ENCODE measurements around the gene TMEM61.

The TMEM61 gene

DNA sequence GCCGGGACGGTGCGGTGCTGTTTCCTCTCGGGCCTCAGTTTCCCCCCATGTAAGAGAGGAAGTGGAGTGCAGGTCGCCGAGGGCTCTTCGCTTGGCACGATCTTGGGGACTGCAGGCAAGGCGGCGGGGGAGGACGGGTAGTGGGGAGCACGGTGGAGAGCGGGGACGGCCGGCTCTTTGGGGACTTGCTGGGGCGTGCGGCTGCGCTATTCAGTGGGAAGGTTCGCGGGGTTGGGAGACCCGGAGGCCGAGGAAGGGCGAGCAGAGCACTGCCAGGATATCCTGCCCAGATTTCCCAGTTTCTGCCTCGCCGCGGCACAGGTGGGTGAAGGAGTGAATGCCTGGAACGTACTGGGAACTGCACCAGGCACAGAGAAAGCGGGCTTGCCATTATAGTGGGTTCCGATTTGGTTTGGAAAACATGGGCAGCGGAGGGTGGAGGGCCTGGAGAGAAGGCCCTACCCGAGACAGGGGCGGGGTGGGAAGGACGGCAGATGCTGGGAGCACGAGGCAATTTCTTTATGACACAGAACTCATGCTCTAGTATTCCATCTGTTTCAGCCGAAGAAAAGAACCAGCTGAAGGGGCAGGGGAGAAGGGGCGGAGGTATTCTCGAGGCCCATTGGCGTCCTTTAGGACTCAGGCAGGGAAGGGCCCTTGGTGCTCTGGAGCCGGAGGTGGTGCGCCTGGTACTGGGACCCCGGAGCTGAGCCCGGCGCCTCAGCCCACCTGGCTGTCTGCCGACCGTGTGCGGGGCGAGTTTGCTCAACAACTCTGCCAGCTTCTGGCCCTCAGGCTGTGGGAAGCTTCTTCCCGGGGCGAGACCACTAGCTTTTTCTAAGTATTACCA lies 59.9 kb downstream of the TMEM61 start:
- no peak for DNase-seq

DNA sequence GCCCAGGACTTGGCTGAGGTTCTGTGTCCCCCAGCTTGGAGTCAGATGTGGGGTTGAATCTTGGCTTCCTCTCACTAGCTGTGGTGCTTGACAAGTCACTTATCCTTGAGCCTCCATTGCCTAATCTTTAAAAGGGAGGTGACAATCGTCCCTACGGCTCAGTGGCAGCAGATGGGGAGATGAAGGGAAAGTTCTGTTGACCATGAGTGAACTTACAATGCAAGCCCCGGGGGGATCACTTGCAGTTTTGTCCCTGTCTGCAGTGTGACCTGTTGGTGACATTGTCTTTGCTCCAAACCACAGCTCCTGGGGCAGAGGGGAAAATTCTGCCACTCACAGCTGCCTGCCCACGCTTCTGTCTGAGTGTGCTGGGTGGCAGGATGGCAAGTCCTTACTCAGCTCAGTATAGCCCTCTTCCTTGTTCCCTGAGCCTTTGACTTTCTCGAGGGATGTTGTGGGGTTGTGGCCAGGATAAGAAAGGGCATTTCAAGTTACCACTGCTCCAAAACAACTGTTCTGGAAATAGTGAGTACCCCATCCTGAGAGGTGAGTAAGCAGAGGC lies 60.6 kb downstream of the TMEM61 start:
- DNase-seq = no peak

DNA sequence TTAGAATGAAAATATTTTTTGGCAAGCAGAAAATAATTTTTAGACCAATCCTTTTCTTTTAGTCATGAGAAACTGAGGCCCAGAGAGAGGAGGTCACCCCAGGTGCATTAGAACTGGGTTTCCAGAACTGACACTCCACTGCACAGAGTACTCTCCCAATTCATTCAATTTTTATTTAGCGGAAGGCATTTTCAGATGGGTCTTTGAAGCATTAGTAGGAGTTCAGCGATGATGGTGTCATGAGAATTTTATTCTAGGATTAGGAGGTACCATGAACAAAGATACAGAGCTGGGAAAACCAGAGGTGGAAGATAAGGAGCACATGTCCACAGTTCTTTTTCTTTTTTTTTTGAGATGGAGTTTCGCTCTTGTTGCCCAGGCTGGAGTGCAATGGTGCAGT lies 61.2 kb downstream of the TMEM61 start:
- no peak for DNase-seq

Data from activated CD4-positive, alpha-beta T cell treated with anti-CD3 and anti-CD28 coated beads, Interleukin-2, amount 50 U/mL, for 16 hours (primary cell).